WI38 (cell line): ENCODE data around the gene UBAC2.

Experiments used
- H3K4me3 ChIP-seq: 2 replicates; pipeline ENCODE4 v1.5.1; 2011; ENCODE audit warnings: low read depth, mild to moderate bottlenecking, control low read depth, low read length
- CTCF ChIP-seq: IDR thresholded peaks from 2 replicates; pipeline ENCODE4 v1.5.1; 2012; ENCODE audit warnings: low read depth, mild to moderate bottlenecking, control low read depth, low read length

The UBAC2 gene

GRCh38 chr13:99301056-99301838, 100.6 kb downstream of the UBAC2 start:
- no peak for TF ChIP-seq CTCF
- no peak overlapping the region for H3K4me3 ChIP-seq

DNA sequence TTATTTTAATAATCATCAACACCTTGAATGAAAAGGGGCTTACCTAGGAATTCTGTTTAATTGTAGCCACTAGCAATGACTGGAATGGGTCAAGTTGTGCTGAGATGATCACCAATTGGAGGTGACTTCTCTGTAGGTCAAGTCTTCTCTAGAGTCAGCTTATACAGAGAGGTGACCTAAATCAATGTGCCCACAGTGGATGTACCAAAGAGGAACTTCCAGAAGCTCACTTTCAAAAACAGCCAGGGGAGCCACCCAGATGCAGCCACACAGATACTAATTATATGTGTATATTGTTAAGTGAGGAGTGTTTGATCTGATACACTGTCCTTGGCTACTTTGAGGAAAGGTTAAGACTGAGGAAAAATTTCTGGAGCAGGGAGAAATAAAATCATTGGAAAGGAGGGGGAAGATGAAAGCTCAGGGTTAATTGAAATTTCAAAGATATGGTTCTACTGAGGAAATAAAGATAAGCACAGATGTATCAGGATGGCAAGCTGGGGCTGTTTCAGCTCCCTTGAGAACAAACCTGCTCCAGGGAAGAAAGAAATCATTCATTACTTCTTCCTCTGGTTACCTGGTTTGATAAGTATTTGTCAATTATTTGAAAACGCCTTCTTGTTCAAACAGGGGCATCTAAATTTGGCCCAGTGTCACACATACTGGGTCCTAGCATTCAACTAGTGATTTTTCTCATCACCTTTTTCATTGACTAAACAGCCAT, 101.4 kb downstream of the UBAC2 start:
- TF ChIP-seq CTCF, result no peak
- H3K4me3 ChIP-seq, result no peak overlapping the region

DNA sequence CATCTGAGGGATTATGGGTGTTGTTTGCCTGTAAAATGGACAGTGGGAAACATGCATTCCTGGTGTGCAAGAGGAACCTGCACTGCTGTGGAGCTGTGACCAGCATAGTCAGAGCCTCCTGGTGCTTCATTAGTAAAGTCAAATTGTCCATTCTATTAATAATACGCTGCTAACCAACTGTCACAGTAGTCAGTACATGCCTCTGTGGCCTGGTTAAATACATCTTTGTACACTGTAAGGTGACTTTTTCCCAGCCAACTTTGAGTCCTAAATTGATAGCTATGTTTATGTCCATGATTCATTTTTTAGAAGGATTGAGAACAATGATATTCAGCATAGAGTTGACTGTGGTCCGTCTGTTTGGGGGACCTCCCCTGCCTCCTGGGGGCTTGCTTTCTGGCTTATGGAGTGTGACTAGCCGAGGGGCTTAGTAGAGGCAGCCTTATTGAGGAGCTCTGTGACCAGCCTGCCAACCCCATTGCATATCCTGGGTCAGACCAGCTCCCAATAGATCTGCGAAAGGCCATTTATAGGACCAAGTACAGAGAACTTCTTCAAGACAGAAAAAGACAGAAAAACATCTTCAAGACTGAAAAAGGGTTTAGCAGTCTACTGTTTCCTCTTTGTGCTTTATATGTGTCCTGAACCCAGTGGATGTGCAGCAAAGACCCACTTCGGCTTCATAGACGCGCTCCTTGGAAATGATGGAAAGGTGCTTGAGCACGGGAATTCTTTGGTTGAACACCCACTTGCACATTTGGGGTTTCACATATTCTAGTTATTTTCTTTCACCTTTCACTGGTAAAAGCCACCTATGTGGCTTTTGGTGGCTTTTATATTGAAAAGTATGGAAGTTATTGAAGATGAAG, 102.2 kb downstream of the UBAC2 start:
- no peak for TF ChIP-seq CTCF
- H3K4me3 ChIP-seq, result no peak overlapping the region

GRCh38 chr13:99303863-99304521, 103.3 kb downstream of the UBAC2 start:
- no peak for TF ChIP-seq CTCF
- no peak overlapping the region for H3K4me3 ChIP-seq

DNA sequence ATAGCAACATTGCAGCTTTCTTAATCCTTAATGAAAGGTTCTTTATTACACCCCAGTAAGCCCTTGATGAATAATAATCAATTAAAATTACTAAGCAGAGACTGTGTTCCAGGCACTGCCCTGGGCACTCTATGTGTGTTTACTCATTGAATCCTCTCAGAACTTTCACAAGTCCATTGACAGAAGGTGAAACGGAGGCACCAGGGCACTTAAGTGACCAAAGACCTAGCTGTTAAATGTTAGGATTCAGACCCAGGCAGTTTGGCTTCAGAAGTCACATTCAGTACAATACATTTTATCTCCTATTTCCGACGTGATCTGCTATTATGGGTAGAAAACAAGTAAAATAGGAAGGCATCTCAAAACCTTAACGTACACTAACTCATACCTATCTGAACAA, 103.9 kb downstream of the UBAC2 start:
- H3K4me3 ChIP-seq, result no peak overlapping the region

GRCh38 chr13:99305158-99305557, 104.5 kb downstream of the UBAC2 start:
- no peak for TF ChIP-seq CTCF
- no peak overlapping the region for H3K4me3 ChIP-seq

More for the DNA sequence above, 103.9 kb downstream of the UBAC2 start:
- TF ChIP-seq CTCF, result no peak
